DMS153 (cell line): ENCODE data around the gene CRYBA1.

ENCODE experiments used
- DNase-seq: peaks from one replicate; lab custom pipeline; 2025; lab: John Stamatoyannopoulos, UW

Gene CRYBA1

DNA sequence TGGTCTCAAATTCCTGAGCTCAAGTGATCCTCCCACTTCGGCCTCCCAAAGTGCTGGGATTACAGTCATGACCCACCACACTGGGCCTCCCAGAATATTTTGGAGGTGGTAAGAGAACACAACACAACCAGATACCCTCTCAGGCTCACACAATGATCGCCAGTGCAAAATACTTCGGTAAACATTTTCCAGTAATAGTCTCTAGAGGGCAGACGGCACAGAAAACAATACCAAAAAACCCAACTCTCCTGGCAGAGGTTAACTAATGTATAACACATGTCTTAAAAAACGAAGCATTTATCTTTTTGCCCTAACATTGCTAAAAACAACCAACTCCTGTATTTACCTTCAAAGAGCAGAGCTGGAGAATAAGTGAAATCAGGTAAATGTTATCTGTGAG is 36.8 kb downstream of the CRYBA1 start:
- DNase-seq, result no peak

GRCh38 chr17:29283961-29284360 is 37.3 kb downstream of the CRYBA1 start:
- DNase-seq, result no peak

DNA sequence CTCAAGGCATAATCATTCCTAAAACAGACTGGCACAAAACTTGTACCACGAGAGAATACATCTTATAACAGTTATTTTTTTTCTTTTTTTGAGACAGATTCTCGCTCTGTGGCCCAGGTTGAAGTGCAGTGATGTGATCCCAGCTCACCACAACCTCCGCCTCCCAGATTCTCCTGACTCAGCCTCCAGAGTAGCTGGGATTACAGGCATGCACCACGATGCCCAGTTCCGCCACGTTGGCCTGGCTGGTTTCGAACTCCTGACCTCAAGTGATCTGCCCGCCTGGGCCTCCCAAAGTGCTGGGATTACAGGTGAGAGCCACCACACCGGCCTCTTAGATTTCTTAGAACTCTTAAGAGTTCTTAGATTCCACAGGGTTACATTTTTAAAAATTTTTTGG is 43.2 kb downstream of the CRYBA1 start:
- no peak for DNase-seq

GRCh38 chr17:29291163-29291752 is 44.6 kb downstream of the CRYBA1 start:
- DNase-seq, result peak; percentile 42

GRCh38 chr17:29292071-29292991 is 45.7 kb downstream of the CRYBA1 start:
- DNase-seq, result no peak

GRCh38 chr17:29292992-29293889 is 46.6 kb downstream of the CRYBA1 start:
- DNase-seq, result peak; percentile 58

- DNase-seq, result peak; percentile 99
These were observed 47.4 kb downstream of the CRYBA1 start, which contains the start of gene NUFIP2 for GRCh38 chr17:29293890-29294579. Gene NUFIP2 (minus strand): TSS chr17:29294148. CDS start chr17:29294059, 89 bp downstream.

GRCh38 chr17:29294580-29294900 is 47.9 kb downstream of the CRYBA1 start:
- no peak for DNase-seq

DNA sequence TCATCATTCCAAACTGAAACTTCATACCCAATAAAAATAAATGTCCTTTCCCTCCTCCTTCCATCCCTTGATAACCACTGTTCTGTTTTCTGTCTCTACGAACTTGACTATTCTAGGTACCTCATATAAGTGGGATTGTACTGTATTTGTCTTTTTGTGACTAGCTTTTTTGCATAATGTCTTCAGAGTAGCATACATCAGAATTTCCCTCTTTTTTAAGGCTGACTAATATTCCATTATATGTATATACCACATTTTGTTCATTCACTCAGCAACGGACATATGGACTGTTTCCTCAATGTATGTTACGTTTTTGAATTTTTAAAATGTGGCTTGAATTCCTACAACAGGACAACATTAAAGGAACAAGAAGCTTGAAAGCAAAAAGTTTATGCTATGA is 48.8 kb downstream of the CRYBA1 start:
- DNase-seq, result no peak

DNA sequence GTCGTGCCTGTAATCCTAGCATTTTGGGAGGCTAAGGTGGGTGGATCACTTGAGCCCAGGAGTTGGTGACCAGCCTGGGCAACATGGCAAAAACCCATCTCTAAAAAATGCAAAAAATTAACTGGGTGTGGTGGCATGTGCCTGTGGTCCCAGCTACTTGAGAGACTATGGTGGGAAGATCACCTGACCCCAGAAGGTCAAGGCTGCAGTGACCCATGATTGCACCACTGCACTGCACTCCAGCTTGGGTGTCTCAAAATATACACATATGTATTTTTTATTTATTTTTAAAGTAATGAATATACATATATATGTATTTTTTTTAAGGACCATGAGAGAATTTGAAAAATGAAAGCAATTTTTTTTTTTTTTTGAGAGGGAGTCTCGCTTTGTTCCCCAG is 52.4 kb downstream of the CRYBA1 start:
- DNase-seq, result no peak

DNA sequence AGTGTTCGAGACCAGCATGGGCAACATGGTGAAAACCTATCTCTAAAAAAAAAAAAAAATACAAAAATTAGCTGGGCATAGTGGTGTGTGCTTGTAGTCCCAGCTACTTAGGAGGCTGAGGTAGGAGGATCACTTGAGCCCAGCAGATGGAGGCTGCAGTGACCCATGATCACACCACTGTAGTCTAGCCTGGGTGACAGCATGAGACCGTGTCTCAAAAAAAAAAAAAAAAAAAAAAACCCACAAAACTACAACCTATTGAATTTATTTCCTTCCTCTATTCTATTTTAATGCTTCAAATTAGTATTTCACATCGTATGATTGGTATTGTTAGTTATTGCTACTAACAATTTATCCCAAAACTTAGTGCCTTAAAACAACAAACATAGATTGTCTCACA is 56.7 kb downstream of the CRYBA1 start:
- no peak for DNase-seq
